HG03103 (cell line): Measurements from ENCODE around the gene BEND5.

ENCODE experiments used
- ATAC-seq: cut with Tn5 transposase; IDR thresholded peaks from one replicate; pipeline ENCODE4 v1.9.1; 2021; ENCODE audit warnings: low read depth; ENCODE audit not compliant: unreplicated experiment

Gene BEND5, protein sequence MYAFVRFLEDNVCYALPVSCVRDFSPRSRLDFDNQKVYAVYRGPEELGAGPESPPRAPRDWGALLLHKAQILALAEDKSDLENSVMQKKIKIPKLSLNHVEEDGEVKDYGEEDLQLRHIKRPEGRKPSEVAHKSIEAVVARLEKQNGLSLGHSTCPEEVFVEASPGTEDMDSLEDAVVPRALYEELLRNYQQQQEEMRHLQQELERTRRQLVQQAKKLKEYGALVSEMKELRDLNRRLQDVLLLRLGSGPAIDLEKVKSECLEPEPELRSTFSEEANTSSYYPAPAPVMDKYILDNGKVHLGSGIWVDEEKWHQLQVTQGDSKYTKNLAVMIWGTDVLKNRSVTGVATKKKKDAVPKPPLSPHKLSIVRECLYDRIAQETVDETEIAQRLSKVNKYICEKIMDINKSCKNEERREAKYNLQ

DNA sequence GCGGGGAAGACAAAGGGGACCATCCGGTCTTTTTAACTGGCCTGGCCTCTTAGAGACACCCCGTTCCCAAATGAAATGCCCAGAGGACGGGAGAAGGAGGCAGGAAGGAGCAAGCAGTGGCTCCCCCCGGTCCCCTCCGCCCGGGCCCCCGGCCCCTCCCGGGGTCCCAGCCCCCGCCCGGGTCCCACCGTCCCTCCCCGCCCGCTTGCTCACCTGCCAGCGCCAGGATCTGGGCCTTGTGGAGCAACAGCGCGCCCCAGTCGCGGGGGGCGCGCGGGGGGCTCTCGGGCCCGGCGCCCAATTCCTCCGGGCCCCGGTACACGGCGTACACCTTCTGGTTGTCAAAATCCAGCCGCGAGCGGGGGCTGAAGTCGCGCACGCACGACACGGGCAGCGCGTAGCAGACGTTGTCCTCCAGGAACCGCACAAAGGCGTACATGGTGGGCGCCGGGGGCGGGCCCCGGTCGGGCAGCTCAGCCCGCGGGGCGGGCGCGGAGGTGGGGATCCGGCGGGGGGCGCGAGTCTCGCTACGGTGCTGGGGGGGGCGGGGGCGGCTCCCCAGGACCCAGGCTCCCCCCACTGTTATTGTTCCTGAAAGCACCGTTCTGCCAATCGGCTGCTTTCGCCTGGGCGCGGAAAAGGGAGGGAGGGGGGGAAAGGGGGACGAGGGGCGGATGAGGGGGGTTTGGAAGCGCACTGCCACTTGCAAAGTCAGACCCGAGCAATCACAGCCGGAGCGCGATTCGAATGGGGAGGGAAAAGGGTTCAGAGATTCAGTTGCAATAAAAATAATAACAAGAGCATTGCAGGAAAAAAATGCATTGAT lies at the start of gene BEND5:
Gene BEND5 (minus strand): TSS at position 499 of the 826 bp plus-strand sequence. CDS start 60 bp downstream, at position 439.
- no peak for ATAC-seq

DNA sequence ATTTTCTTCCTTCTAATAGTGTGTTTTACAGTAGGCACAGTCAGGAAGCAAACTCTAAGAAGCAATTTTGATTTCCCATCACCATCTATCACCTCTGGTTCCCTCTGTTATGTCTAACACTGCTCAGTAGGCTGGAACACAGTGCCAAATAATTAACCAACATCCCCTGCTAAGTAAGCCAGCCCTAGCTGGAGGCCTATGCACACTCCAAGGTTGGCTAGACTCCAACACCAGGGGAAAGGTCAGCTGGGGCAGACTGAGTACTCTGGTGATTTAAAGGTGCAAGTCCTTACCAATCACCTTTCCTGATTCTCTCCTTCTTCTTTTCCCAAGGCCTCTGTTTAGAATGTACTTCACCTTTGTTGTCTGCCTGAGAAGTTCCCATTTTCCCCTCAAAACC lies 46.5 kb upstream of the BEND5 start:
- ATAC-seq, result no peak

DNA sequence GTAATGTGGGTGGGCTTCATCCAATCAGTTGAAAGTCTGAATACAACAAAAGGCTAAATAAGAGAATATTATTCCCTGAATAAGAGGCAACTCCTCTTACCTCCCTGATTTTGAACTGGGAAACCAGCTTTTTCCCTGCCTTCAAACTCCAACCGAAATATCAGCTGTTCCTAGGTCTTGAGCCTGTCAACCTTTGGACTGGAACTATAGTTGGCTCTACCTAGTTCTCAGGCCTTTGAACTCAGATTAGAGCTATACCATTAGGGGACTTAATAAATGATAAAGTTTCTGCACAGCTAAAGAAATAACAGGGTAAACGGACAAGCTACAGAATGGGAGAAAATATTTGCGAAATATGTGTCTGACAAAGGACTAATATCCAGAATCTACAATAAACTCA lies 43.8 kb upstream of the BEND5 start:
- ATAC-seq, result no peak

DNA sequence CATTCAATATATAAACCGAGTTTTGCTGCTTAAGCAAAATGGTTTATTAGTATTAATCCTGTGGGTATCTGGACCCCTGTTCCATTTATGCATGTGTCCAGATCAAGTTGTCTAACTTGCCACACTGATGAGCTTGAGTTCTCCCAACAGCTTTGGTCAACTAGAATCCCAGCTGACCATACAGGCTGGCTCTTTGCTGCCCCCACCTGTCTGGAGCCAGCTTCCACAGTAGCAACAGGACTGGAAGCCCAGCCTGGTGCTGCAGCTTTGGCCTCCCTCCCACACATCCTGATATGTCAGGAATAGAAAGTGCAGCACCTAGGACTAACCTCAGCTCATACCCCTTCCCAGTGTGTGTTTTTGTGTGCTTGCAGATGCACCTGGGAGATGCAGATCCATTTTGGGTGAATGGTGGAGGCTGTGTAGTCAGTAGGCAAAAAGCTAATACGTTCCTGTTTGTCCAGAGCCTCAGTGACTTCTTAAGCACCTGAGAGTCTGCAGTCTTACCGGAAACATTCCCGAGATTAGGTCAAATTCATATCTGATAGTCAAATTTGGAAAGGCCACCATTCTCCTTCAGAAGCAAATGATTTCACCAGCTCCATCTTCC lies 40.9 kb upstream of the BEND5 start:
- ATAC-seq, result peak; percentile 94

DNA sequence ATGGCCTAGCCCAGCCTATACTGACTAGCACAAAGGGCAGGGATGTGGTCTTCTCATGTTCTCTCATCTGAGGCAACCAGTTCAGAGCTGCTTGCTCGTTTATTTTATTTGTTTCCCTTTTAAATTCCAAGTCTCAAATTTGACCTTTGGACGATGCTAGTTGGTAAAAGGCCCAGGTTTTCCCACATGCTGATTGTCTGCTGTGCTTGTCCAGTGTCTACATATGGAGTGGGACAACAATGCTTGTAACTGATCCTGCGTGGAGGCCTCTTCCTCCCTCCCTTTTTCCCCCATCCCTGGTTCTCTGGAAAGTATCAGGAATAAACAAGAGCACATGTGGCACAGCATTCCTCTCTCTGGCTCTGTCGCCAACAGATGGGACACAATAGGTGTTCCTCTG lies 34.0 kb upstream of the BEND5 start:
- no peak for ATAC-seq

DNA sequence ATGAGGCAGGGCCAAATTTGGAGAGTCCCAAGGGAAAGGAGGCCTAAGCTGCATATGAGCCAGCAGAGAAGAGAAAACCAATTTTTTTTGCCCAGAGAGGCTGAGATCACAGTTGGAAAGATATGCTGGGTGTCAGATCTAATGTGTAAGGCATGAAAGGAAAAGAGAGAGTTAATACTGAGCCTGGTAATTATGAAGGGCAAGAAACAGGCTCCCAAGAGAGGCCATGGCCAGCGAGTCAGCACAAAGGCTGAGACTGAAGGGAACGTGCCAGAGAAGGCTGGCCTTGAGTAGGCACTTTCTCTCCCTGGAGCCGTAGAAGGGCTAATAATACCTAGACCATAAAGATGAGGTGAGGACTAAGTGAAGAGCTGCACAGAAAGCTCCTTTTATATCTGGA lies 31.8 kb upstream of the BEND5 start:
- ATAC-seq, result no peak

DNA sequence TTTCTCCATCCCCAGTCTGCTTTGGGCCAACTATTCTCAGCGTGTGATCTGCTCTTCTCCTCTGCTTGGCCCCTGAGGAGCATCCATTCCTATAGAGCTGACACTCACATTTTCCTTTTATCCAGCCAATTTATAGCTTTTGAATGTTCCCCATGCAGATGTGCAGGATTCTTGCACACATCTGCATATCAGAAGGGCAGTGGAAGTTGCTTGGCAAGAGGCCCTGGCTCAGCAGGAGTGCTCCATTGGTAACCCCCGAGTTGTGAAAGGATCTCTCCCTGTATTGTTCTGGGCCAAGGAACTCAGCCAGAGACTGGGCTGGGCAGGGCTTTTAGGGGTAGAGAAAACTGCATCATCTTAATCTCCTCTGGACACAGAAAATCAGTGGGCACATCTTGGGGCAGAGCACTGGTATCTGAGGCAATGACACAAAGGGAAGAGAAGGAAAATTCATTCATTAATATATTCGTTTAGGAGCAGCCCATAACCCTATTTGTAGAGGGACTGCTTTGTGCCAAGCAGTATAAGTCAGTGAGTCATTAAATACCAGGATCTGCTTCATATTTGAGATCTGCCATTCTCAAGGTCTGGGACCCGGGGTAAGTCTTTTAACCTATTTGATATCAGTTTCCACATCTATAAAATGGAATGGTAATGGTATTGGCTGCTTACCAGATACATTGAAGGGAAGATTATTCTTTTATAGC lies 31.0 kb upstream of the BEND5 start:
- ATAC-seq, result no peak

DNA sequence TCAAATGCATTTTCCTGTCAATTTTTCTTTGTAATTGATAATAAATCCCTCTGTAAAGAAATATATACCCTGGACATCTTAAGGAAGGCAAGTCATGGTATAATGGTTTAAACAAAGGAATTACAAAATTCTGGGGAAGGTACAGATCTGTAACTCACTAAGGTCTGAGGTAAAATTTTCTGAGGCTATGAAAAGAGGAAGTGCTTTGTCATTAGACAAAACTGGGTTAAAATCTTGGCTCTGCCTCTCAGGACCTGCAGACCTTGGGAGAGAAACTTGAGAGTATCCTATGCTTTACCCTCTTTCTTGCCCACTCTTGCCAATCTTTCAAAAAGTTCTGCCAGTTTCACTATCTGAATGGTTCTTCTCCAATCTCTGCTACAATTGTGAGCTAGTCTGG lies 26.8 kb upstream of the BEND5 start:
- ATAC-seq, result no peak

DNA sequence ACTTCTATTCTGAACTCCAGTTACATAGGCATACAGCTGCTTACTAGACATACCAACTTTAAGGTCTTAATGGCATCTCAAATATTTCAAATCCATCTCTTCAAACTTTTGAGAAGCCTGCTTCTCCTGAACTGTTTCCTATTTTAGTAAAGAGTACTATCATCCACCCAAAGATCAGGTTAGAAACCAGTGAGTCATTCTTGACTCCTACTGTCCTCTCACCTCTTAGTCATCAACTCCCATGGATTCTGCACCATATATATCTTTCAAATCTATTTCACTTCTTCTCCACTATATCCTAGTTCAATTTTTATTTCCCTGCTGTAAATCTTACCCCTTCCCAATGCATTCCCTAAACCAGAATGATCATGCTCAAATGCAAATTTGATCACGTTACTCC lies 18.1 kb upstream of the BEND5 start:
- ATAC-seq, result no peak

DNA sequence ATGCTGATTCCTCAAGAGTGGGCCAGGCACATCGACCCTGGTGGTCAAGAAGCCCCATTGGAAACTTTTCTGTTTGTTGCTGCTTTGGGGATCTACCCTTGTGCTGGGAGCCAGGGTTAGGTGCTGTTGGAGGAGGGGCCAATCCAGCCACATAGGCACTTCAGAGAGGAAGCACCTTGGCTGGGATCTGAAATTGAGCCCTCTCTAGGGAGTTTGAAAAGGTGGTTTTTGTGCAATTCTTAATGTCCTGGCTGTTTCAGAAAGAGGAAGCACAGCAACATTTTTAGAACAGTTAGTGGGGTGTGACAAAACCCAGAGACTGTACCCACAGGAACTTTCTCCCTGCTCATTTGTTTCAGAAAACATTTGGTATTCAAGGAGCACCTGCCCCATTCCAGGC lies 17.2 kb upstream of the BEND5 start:
- ATAC-seq, result peak; percentile 72

DNA sequence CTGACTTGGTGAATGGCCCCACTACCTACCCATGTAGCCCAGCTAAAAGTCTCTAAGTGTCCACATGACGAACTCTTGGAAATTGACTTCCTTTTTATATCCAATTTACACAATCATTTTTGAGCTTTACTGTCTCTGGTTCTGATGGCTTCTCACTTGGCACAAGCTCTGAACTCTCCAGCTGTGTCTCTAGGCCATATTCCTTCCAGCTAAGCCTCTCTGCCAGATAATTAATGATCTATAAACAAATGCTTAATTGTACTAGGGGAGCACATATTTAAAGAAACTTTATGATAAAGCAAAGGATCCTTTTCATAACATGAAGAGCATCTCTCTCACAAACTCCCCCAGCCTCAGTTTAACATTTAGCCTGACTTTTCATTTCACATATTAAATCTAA lies 16.3 kb upstream of the BEND5 start:
- no peak for ATAC-seq

DNA sequence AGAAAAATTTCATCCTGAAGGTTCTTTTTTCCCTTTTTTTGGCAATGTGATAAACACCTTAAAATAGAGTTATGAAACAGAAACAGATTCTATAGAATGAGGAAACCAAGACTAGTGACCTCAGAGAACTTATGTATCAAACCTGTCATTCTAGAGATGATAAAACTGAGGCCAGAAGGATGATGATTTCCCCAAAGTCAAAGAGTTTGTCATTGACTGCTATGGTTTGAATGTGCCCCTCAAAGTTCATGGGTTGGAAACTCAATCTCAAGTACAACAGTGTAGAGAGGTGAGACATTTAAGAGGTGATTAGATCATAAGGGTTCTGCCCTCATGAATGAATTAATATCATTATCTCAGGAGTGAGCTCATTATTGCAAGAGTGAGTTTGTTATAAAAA lies 13.7 kb upstream of the BEND5 start:
- peak; percentile 42 for ATAC-seq

DNA sequence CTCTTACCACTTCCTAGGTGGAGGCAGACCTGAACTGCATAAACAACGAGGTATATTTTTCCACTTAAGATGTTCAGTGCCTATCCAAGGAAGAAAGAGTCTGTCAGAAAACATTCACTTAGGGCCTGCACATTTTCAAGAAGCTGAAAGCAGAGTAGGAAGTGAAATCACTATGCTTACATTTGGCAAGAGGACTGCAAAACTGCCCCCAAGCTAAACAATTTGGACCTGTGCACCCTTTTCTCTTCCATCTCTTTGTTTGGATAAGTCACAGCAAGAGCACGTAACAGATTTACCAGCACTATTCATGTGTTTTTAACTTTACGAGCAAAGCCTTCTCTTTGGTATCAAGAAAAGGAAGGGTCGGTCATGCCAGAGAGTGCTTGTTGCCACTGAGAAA lies 13.2 kb upstream of the BEND5 start:
- peak; percentile 25 for ATAC-seq

DNA sequence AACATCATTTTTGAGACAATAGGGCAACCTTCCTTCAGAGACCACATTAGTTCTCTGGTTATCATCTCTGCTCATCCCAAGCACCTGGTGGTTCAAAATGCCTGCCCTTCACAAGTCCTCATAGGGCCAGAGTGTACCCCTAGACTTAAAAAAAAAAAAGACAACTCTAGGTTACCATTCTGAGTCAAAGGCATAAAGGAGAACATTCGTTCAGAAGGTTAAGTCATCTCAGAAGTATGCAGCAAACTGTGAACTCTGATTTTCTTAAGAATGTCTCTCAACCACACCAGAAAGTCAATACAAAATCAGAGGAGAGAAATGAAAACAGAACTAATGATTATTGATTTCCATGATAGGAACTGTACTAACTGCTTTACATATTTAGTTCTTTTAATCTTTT lies 9.2 kb upstream of the BEND5 start:
- peak; percentile 43 for ATAC-seq

DNA sequence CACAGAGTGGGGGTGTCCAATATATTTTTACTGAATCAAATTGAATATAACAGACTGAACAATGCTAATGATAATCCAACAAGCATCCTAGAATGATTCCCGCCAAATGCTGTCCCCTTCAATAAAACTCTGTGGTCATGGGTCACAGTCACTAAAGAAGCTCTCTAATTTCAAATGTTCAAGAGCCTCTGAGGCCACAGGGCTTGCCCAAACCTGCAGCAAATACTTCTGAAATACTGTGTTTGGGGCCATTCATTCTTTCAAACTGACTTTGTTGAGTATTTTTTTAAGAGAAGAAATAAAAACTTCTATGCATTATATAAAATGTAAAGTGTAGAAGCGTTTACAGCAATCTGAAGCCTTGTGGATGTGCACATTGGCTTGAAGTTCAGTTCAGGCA lies 7.6 kb upstream of the BEND5 start:
- no peak for ATAC-seq

DNA sequence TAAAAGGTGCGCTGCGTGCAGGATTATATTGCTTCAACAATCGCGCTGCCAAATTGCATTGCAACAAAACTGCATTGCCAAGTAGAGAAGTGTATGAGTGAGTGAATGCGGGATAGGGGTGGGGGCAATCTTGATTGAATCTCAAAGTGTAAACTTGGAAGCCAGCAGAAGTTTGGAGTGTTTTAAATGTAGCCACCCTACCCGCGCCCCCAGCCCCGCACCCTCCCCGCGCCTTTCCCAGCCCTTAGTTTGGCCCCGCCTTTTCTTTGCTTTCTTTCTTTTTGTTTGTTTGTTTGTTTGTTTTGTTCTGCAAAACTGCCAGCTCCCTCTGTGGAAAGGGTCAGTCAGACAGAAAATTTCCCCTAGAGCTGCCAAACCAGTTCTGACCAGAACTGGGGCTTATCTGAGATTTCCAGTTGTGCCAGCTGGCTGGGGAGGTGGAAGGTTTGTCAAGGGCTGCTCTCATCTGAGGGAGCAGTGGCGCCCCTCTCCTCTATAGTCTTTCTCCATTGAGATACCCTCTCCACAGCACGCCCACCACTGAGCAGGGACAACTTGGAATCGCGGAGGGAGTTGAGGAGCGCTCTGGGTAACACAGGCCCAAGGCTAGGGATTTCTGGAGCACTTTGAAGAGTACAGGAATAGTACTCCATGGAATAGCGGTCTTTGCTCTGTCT lies 666 bp upstream of the BEND5 start:
- no peak for ATAC-seq

DNA sequence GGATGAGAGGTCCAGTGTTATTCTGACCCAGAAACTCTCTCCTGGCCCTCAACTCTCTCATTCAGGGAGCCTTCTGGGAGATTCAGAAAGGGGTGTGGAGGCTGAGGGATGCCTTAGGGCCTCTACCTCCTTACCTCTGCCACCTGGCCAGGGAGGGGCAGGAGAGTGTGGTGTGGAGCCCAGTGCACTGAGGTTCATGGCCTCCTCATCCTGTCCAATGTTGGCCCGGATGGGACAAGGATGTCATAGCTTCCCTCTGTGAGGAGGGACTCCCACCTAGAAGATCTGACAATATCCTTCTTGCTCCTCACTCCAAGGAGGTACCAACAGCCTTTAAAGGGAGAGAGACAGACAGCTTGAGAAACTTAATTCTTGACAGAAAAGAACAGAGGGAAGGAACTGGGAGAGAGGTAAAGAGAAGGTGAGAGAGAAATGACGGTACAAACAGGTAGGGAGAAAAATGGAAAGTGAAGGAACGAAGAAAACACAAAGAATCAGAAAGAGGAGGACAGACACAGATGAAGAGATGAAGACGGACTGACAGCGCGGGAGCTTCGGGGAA lies 779 bp downstream of the BEND5 start:
- ATAC-seq, result no peak

DNA sequence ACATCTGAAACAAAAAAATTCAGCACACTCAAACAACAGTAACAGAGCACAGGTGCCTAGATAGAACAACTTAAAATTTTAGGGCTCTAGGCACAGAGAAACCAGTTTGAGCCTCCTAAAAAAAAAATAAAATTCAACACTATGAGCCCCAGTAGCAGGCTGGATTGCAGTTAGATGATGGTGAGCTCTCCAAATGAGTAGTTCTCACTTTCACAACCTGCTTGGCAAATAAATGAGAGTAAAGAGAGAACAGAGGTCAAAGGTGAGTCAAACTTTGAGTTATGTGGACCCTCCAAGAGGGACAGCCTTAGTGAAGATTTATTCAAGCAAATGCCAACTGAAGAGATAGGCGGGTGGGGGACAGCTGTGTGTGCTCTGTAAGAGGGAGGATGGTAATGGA lies 3.6 kb downstream of the BEND5 start:
- peak; percentile 56 for ATAC-seq

DNA sequence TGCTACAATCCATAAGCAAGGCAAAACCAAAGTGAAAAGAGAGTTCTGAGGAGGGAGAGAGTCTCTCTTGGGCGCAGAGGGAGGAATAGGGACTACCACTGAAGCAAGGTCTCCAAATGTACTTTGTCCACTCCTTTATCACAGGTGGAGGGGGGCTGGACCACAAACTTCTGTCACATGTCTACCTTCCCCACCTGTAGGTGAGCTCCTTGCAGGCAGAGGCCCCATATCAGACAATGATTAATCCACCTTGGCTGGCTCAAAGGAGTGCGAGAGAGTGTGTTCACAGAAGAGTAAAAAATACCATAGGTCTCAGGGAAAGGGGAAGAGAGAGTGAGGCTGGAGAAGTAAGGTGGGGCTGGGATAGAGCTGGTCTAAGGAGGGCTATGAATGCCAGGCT lies 4.5 kb downstream of the BEND5 start:
- ATAC-seq, result no peak

DNA sequence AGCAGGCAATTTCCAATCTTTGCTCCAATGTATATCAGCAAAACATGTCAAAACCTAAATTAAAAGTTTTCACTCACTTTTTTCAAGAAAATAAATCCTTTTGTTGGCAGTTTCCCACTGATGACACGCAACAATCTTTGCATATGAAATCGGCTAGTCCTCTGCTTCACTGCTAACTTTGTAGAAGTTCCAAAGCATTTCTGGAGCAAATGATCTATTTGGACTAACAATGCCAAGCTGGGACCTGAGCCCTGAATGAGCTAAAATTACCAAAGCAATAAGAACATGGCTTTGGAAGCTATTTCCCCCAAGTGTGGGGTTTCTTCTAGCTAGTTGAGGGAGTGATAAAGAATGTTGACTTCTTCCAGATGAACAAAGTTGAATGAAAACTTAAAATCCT lies 5.1 kb downstream of the BEND5 start:
- ATAC-seq, result no peak
